Cerebellar nuclear complex (tissue), 1 donor: ENCODE data around the gene CACNA2D4.

Experiments used
- DNase-seq, 2 experiments: peaks; one replicate each; lab custom pipeline; 2025; lab: John Stamatoyannopoulos, UW

The CACNA2D4 gene

DNA sequence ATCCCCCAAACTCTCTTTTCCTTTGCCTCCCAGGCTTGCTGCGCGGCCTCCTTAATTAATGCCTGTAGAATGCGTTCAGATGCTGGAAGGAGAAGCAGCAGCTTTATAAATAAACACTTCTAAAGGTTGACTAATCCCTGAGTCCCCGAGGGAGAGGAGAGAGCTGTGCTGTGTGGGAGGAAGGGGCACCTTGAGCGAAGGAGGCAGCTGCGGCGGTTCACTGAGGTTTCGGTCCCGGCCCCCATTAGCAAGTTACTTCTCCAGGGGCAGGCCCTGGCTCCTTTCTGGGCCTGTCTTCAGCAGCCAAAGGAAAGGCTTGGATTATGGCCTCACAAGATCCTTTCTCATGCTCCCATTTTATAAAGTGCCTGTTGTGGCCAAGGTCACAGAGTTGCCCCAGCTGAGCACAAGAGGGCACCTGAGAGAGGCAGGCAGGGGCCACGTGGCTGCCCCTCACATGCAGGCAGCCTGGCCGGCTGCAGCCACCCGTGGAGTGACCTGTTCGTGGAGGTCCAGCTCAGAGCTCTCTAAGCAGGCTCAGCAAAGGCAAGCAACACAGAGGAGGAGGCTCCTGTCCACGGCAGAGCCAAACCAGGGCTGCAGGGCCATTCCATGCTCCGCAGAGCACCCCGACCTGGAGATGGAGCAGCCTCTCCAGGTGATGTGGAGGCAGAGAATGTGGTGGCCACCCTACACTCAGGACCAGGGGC, 15.0 kb upstream of the CACNA2D4 start:
- DNase-seq, result no peak

DNA sequence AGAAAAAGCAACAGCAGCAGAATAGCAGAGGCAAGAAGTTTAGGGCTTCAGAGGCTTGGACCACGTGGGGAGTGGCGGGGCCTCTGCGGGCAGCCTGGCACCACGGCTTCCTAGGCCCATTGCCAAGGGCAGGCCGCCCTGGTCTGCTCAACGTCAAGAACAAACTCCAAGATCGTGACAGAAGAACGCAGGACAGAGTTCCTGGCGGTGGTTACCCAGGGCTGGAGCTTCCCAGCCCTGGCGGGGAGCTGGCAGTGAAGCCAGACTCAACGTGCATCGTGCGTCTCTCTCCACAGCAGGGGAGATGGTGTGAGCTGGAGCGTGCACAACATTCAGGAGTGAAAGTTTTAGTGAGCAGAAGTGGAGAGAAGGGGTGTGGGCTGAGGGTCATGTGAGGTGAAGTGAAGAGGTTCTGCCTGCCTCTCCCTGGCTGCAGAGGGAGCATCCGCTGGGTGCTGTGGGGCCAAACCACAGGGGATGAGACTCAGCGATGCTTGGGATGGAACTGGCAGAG, 13.9 kb upstream of the CACNA2D4 start:
- no peak for DNase-seq

DNA sequence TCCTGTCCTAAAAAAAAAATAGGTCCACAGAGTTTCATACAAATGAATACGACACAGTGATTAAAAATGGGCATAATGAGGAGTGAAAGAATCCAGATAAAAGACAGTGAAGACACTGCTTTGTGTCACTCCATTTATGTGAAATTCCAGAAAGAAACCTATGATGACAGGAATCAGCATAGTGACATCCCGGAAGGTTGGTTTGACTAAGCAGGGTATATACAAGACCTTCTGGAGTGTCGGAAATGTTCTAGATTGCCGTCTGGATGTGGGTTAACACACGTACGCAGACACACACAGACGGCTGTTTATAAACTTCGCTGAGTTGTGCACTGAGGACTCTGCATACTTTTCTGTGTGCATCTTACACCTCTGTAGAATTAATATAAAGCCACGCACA, 13.2 kb upstream of the CACNA2D4 start:
- DNase-seq, result no peak

DNA sequence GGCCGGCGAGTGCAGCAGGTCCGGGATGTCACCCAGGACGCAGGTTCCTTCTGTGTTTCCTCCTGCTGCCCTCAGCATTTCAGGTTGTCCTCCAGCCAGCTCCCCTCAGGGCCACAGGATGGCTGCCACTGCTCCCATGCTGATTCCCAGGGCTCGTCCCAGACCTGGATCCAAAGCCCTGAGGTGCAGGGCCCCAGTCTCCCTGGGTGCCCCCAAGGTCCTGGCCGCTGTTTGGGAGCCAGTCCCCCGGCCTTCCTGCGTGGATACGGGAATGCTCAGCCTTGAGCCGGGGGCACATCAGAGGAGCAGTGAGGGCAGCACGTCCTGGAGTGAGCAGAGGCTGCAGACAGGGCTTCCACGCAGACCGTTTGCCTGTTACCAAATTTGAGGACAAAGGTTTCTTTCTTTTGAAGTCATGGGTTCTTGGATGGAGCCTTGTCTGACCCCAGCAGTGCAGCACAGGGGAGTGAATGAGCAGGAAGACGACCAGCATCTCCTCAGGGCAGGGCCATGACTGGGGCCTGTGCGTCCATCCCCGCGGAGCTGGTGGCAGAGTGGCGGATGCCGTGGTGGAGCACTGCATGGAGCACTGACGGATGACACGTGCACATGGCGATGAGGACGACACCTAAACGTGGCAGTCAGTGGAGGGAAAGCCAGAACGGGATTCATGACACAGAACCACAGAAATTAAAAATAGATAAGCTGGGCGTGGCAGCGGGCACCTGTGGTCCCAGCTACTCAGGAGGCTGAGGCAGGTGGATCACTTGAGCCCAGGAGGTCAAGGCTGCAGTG, 12.5 kb upstream of the CACNA2D4 start:
- no peak for DNase-seq

DNA sequence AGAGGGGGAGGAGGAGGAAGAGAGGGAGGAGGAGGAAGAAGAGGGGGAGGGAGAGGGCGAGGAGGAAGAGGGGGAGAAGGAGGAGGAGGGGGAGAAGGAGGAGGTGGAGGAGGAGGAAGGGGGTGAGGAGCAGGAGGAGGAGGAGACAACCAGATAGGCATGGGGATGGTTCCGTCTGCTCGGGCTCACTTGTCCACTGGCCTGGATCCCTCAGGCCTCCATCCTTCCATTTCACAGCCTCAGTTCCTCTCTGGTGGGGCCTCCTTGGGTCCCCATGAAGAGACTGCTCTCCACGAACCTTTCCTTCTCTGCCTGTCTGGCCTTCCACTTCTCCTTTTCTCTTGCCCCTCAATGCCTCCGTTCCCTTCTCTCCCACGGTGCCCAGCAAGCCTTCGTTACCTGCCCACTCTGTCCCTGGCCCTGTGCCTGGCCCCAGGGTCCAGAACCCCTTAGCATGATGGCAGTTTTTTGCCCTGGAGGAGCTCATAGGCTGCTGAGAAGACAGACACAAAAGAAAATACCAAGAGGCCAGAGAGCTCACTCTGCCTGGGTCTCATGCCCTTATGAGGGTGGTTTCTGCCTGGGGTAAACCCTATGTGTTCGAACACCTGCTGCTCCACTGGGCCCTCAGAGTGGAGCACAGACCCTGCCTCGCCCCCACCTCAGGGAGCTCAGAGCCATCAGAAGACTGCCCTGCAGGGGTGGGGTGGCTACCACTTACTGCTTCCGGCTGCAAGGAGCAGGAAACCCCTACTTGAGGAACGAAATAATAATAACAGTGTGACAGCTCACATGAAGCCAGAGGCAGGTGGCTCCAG, 11.7 kb upstream of the CACNA2D4 start:
- DNase-seq, result no peak

DNA sequence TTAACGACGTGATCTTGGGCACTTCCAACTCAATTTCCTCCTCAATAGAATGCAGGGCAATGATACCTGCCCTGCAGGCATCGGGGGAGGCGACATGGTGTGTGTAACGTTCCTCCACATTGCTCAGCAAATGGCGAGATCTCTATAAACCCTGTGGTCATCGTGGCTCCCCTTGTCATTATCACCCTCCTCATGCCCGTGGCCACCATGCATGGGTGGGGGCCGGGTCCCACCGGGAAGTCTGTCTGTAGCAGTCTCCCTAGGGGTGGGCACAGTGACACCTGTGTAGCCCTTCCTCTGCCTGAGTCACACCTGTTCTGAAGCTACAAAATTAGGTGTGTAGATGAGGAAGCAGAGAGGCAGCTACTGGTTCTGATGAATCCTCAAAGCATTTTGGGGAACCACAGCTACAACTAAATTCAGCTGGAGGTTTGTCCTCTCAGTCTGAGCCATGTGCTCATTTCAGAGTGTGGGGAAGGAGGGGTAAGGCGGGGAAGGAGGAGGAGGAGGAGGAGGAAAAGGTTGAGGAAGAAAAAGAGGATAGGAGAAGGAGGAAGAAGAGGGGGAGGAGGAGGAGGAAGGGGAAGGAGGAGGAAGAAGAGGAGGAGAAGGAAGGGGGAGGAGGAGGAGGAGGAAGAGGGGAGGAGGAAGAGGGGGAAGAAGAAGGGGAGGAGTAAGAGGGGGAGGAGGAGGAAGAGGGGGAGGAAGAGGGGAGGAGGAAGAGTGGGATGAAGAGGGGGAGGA, 11.0 kb upstream of the CACNA2D4 start:
- DNase-seq, result no peak

DNA sequence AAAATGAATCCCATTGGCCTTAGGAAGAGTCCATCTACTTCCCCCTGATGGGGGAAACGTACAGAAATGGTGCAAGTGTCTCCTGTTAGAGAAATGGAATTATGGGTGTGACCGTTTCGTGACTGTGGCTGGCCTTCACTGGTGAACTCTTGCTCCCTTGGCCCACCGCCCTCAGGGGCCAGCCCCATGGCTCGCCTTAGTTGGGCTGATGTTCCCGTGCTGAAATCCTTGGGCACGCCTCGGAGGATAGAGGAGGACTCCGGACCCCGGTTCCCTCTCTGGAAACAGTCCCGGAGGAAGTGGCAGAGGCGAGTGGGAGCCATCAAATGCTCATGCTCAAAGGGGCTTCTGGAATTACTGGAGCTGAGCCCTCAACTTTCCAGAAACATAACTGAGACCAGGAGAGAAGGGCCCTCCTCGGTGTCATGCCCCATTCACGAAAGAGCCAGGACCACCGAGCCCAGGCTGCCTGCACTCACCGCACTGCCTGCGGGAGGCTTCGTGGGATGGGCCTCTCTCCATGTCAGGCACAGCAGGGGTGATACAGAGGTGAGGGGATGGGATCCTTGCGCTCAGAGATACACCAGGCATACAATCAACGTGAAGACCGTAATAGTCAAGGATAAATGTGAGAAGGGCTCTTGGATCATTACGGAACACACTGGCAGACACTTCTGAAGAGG, 10.1 kb upstream of the CACNA2D4 start:
- no peak for DNase-seq

DNA sequence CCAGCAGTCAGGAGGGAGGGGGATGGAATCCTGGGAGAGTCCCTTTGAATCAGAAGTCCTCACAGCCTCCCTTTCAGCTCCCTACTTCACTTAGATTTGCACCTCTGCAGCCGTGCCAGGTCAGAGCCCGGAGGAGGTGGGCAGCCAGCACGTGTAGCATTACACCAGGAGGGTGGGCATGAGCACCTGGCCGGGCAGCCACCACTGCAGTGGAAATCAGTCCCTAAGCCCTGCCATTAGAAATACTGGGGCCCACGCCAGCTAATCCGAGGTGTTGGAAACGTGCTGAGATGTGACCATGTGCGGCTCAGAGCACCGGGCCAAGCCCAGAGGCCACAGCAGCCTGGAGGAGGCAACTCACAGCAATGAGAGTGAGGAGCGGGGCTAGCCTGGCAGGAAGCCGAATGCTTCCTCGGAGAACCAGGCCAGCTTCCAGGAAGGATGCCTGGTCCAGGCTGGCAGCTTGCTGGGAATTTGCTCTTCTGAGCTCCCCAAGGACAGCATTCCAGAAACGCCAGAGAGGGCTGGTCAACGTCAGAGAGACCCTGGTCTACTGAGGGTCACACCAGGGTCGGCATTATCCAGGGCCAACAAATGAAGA, 9.4 kb upstream of the CACNA2D4 start:
- no peak for DNase-seq

DNA sequence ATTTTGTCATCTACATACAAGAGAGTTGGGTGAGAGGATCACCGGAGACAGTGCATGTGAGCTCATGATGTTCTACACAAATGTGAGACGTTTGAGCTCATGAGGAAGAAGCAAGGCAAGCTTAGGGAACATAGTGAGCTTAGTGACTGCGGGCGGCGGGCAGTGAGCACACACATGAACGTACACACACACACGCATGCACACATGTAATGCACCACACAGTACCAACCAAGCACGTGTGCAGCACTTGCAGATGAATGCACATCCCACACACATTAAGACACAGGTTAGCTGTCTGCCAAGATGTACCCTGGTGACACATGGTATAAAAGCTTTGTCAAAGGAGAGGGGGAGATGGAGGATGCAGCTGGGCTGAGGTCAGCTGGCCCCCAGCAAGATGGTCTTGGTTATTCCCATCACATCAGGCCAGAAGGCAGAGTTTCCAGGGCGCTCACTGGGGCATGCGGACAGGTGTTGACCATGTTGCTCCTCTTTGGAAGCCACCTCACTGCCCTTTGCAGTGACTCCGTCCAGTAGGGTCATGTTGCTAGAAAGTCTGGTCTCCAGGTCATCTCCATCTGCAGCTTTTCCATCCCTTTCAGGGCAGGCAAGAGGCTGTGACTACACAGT, 8.7 kb upstream of the CACNA2D4 start:
- no peak for DNase-seq

DNA sequence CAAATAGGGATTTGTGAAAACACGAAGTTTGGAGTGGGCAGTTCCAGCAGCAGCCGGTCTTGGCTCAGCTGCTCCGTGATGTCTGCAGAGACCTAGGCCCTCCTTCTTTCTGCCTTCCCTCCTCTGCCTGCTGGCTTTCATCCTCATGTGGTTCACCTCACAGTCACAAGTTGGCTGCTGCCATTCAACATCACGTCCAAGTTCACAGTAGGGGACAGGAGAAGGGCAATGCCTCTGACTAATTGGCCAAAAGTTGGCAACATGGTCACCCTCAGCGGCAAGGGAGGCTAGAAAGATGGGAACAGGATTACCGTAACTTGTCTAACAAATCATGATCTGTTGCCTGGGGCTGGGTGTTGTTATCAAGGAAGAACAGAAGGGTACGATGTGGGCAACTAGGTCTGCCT, 7.8 kb upstream of the CACNA2D4 start:
- DNase-seq, result peak in 1 of 2 experiments; percentile 18

DNA sequence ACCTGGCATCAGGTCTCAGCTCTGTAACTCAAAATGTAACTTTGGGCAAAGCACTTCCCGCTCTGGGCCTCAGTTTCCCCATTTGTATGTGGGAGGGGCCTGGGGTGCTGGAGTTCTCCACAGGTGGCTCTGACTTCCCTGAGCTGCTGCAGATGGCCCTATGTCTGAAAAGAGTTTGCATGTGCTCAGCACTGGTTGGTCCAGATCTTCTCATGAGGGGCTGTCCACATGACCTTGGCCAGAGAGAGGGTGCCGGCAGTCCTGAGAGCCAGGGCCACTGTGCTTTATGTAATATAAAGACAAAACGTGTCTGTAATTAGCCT, 7.2 kb upstream of the CACNA2D4 start:
- DNase-seq, result no peak

DNA sequence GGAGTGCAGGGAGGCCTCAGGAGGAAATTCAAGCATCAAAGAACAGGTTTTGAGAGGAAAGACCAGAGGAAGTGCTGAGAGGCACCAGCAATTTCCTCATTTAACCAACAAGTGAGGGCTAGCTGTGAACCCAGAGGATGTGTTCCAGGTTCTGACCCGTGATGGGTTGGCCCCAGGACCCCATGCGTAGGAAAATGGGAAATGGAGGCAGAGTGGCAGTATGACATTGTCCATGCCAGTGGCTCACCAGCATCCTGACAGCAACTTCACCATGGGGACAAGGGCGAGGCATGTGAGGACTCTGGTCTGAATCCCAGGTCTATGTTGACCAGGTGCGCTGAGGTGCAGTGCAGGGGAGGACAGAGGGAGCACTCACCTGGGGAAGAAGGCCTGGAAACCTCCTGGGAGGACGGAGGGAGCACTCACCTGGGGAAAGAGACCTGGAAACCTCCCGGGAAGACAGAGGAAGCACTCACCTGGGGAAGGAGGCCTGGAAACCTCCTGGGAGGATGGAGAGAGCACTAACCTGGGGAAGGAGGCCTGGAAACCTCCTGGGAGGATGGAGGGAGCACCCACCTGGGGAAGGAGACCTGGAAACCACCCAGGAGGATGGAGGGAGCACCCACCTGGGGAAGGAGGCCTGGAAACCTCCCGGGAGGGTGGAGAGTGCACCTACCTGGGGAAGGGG, 6.7 kb upstream of the CACNA2D4 start:
- DNase-seq, result no peak

DNA sequence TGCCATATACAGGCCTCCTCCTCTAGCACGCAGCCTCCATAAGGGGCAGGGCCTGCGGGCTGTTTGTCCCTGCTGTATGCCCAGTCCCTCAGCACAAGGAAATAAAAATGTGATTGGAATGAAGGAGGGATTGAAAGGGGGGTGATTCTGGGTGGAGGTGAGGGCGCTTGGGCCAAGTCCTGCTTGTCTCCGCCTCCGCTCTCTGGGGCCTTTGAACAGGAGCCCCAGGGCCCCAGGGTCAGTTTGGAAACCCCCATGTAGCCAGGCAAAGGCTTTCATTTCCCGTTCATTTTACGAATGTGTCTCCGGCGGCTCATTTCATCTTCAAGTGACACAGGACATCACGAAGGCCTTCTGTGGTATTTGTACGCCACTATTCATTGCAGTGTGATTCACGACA, 4.5 kb upstream of the CACNA2D4 start:
- no peak for DNase-seq

DNA sequence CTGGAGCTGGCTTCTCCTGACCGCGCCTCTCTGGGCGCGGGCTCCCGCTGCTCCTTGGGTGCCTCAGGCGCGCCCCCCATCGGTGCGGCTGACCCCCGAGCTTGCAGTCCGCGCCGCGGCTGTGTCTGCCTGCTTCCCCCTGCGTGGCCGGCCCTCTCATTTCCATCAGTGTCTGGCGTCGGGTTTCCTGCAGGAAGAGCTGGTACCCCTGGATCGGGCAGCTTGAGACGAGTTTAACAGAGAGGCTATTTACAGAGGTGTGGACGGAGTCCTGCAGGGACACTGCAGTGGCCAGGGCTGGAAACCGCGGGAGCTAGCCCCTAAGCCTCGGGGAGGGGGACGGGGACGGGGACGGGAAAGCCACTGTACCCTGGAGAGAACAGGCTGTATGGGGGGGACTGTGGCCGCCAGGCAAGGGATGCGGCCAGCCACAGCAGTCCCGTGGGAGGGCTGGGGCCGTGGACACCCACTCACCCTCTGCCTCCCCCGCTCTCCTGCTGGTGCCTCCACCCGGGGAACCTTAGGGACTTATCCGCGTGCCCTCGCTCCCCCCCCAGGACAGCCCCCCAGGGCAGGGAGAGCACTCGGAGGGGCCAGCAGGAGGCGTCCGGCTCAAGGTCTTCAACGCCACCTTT, 3.7 kb upstream of the CACNA2D4 start:
- no peak for DNase-seq

DNA sequence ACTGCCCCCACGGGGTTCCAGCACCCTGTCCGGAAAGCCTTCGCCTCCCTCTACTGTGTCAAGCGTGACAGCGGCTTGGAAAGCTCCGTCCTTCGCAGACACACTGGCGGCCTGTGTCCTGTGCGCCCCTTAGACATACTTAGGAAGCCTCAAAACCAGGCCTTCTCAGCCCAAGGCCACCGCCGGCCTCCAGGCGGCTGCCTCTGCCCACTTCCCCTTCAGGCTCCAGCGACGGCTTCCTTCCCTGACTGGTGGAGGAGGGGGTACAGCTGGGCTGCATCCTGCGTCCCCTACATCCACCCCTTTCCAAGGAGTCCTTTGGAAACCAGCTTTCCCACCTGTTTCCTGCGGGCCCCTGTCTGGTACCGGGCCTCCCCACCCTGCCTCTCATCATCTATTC, 2.5 kb upstream of the CACNA2D4 start:
- DNase-seq, result no peak

DNA sequence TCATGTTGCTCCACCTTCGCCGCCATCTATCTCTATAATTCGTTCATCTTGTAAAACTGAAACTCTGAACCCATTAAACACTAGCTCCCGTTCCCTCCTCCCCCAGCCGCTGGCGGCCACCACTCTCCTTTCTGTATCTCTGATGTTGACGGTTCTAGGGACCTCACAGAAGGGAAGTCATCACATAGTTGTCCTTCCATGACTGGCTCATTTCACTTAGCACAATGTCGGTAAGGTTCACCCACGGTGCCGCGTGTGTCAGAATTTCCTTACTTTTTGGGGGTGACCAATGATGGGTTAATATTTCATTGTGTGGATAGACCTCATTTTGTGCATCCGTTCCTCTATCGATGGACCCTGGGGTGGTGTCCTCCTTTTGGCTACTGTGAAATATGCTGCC, 2.0 kb upstream of the CACNA2D4 start:
- no peak for DNase-seq

DNA sequence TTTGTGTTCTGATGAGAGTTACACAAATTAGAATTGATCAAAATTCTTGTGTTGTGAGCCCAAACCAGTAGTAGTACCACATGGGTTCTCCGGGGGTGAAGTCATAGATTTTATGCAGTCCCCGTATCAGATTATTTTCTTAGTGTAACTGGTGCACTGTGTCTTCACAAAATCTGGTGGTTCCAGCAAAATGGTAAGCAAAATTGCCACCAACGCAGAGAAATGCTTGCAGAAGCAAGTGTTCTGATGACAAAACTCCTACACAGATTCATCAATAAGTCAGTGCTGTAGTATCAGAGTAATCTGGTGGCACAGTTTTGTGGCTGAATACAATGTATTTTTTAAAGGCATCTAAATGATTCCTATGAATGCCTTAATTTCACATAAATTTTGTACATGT, 1.3 kb upstream of the CACNA2D4 start:
- no peak for DNase-seq

DNA sequence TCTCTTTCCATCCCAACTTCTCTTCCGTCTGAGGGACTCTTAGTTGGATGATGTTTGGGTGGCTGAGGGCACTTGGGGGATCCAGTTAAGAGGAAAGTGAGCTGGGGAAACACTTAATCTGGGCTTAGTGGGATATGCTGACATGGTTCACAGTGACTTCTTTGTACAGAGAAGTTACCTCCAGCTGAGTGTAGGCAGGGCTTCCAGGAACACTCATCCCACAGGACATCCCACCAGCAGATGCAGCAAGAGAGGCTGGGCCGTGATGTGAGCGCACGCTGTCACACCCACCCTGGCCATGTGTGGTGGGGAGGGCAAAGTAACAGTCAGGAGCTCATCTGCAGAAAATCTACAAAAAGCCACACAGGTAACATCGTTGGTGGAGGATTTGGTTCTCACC, 832 bp upstream of the CACNA2D4 start:
- no peak for DNase-seq

DNA sequence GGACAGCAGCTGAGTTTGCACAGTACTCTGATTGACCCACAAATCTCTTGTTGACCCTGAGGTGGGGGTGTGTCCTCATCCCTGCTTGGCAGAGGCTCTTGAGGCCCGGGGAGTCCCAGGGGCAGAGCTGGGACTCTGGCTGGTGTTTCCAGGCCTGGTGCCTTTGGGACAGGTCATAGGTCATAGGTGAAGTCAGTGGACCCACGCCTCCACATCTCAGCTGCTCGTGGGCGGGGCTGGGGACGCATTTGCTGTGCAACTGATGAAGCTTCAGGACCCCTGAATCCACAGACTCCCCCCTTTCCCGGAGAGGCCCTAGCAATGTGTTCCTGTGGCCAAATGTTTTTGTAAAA, 408 bp upstream of the CACNA2D4 start:
- no peak for DNase-seq
